Measurements from ENCODE around the gene NACC2. TPM values are rescaled to one million over a fixed set of nuclear protein-coding genes. Genes with fewer than 3 reads are reported as not detected.
"Not testable (repeated sequence)": the region's sequence is repeated elsewhere in the genome, so short reads cannot be mapped to it uniquely, and the experiment has no call there.

The NACC2 gene
- total and polyA plus RNA-seq, 7 donors = 8.5 to 33.5 (median 18.4) TPM

DNA sequence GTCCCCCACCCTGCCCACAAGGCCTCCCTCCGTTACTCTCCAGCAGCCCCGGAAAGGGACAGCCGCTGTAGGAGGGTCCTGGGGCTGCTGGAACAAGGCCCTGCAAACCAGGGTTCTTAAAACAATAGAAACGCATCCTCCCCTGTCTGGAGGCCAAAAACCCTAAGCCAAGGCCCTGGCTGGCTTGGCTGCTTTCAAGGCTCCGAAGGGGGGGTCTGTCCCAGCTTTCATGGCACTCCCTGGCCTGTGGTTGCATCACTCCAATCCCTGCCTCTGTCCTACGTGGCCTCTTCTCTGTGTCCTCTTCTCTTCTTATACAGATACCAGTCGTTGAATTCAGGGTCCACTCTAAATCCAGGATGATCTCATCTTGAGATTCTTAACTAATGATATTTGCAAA lies 126.5 kb downstream of the NACC2 start:
- Histone ChIP-seq H3K27ac (no peak overlapping the region), H3K4me1 (peaks cover 4% of the 10 kb centered on the region), H3K9me3 (no peaks in the 10 kb centered on the region), H3K4me3 (no peak overlapping the region), H3K27me3 (ENCODE audit: insufficient read depth in 3 of 3, low read length in 2 of 3) (no peaks in the 10 kb centered on the region), H3K36me3 (ENCODE audit: insufficient read depth in 1 of 2, low read depth in 1 of 2) (no peaks in the 10 kb centered on the region)
- intact Hi-C loops (cut with DNase I) = loop anchor here (2.0 to 10.0 kb wide), 3 partner anchors 154 to 316 kb away; partner anchors contain the start of gene KCNT1 (in 1 of the 2)
- DNase-seq = no peak
- TF ChIP-seq, protein P1, sequence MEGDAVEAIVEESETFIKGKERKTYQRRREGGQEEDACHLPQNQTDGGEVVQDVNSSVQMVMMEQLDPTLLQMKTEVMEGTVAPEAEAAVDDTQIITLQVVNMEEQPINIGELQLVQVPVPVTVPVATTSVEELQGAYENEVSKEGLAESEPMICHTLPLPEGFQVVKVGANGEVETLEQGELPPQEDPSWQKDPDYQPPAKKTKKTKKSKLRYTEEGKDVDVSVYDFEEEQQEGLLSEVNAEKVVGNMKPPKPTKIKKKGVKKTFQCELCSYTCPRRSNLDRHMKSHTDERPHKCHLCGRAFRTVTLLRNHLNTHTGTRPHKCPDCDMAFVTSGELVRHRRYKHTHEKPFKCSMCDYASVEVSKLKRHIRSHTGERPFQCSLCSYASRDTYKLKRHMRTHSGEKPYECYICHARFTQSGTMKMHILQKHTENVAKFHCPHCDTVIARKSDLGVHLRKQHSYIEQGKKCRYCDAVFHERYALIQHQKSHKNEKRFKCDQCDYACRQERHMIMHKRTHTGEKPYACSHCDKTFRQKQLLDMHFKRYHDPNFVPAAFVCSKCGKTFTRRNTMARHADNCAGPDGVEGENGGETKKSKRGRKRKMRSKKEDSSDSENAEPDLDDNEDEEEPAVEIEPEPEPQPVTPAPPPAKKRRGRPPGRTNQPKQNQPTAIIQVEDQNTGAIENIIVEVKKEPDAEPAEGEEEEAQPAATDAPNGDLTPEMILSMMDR (IDR thresholded peaks at IDR 0.05) = no peak
- 35 to 46% (median 41%) methylated on average over 7 of the region's 7 CpGs for WGBS, 3 donors
- no peak for ATAC-seq

DNA sequence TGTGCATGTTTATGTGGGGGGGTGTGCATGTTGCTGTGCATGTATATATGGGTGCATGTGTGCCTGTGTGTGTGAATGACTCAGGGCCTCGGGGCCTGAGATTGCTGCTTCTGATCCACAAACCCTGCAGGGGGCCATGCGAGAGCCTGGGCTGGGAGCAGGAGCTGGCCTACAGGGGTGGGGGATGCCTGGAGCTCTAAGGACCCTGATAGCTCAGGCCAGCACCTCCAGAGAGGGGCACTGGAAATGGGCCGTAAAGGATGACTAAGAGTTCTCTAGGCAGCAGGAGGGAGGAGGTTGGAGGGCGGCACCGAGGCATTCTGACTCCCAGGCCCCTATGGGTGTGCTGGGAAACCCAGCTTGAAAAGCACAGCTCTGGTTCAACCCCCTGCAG lies 127.0 kb downstream of the NACC2 start:
- peaks cover 4% of the 10 kb centered on the region for H3K4me1 ChIP-seq

DNA sequence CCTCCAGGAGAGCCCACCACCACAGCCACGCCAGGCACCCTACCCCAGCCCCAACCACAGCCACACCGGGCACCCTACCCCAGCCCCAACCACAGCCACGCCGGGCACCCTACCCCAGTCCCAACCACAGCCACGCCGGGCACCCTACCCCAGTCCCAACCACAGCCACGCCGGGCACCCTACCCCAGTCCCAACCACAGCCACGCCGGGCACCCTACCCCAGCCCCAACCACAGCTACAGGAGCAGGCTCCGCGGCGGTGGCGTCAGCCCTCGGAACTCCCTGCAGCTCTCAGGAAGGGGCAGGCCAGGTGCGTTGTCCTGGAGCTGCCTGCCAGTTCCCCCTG lies 128.2 kb downstream of the NACC2 start:
- not testable (repeated sequence) for DNase-seq; H3K4me3 ChIP-seq; H3K27ac ChIP-seq; ATAC-seq; H3K36me3 ChIP-seq (ENCODE audit: insufficient read depth in 1 of 2, low read depth in 1 of 2); H3K27me3 ChIP-seq (ENCODE audit: insufficient read depth in 3 of 3, low read length in 2 of 3); H3K4me1 ChIP-seq; H3K9me3 ChIP-seq
- 79 to 85% (median 85%) methylated on average over 8 to 16 of the region's 16 CpGs for WGBS, 3 donors
- intact Hi-C loops (cut with DNase I) = loop anchor here in 1 of 2 donors (1.0 to 10.0 kb wide), 3 partner anchors 156 to 318 kb away; partner anchors contain the start of gene KCNT1

More for the DNA sequence above, 127.0 kb downstream of the NACC2 start:
- intact Hi-C loops (cut with DNase I) = loop anchor here (2.0 to 10.0 kb wide), 3 partner anchors 155 to 317 kb away; partner anchors contain the start of gene KCNT1 (in 1 of the 2)
- Histone ChIP-seq H3K9me3 (no peaks in the 10 kb centered on the region), H3K27ac (no peak overlapping the region), H3K4me3 (no peak overlapping the region), H3K27me3 (ENCODE audit: insufficient read depth in 3 of 3, low read length in 2 of 3) (no peaks in the 10 kb centered on the region), H3K36me3 (ENCODE audit: insufficient read depth in 1 of 2, low read depth in 1 of 2) (no peaks in the 10 kb centered on the region)
- WGBS, 3 donors = 42 to 47% (median 47%) methylated on average over 5 of the region's 5 CpGs
- ATAC-seq (no peak), DNase-seq (no peak)
- TF ChIP-seq, protein P1 (IDR thresholded peaks at IDR 0.05) = no peak

DNA sequence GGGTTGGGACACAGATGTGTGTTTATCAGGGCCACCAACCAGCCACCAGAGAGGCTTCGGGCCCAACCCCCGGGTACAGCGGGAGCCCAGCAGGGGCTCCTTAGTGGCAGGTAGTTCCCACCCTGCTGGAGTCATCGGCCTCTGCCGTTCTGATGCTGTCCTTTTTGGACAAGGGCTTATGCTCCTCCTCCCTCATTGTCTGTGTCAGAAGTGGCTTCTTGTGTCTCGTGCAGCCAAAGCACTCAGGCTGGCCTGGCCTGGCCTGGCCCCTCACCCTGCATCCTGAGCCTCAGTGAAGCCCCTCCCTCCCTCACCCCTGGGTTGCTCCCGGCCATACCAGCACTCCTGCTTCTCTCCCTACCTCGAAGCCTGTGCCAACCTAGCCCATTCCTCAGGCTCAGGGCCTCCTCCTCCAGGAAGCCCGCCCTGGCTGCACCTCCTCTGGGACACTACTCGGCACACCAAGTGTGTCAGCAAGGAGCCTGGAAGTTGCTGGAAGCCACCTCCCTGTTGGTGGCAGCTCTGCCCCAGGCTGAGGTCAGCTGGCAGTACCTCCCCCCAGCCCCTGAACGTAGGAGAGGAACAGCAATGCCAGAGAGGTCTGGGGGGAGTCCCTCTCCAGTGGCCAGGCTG lies 129.8 kb downstream of the NACC2 start:
- ATAC-seq (no peak), DNase-seq (no peak)
- whole genome bisulfite sequencing, 3 donors = 74 to 80% (median 78%) methylated on average over 11 of the region's 11 CpGs
- Histone ChIP-seq H3K27me3 (ENCODE audit: insufficient read depth in 3 of 3, low read length in 2 of 3) (no peaks in the 10 kb centered on the region), H3K36me3 (ENCODE audit: insufficient read depth in 1 of 2, low read depth in 1 of 2) (no peaks in the 10 kb centered on the region), H3K4me3 (no peak overlapping the region), H3K4me1 (peaks cover 4% of the 10 kb centered on the region), H3K27ac (no peak overlapping the region), H3K9me3 (no peaks in the 10 kb centered on the region)
- TF ChIP-seq, protein P1 (IDR thresholded peaks at IDR 0.05) = no peak
- intact Hi-C loops (cut with DNase I) = loop anchor here in 1 of 2 donors (10.0 kb wide), 2 partner anchors 260 to 320 kb away; partner anchors contain the start of gene KCNT1

DNA sequence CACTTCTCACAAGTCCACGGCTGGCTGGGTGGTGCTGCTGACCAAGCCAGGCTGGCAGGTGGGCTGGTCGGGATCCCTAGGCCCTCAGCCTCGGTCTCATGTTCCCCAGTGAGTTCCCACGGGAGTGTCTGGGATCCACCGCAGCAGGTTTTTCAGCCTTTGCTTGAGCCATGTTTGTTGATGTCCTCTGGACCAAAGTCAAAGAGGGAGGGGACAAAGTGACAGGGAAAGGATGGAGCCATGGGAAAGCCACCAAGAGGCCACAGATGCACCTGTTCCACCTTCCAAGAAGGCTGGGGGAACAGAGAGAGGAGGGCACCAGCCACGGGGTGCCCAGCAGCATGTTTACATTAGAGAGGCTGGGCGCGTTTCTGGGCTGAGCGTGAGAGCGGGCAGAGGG lies 131.2 kb downstream of the NACC2 start:
- Histone ChIP-seq H3K27me3 (ENCODE audit: insufficient read depth in 3 of 3, low read length in 2 of 3) (no peaks in the 10 kb centered on the region), H3K4me1 (peaks cover 12% of the 10 kb centered on the region), H3K36me3 (ENCODE audit: insufficient read depth in 1 of 2, low read depth in 1 of 2) (no peaks in the 10 kb centered on the region), H3K4me3 (no peak overlapping the region), H3K9me3 (no peaks in the 10 kb centered on the region), H3K27ac (no peak overlapping the region)
- DNase-seq (no peak), ATAC-seq (no peak)
- TF ChIP-seq, protein P1 (IDR thresholded peaks at IDR 0.05) = no peak
- WGBS, 3 donors = 52 to 58% (median 58%) methylated on average over 10 of the region's 10 CpGs
- intact Hi-C loops (cut with DNase I) = loop anchor here (5.0 to 10.0 kb wide), 3 partner anchors 57 to 321 kb away; partner anchors contain the start of genes CAMSAP1 (in 1 of the 2) and KCNT1 (in 1 of the 2)
